Skeletal muscle satellite cell (primary cell): Measurements from ENCODE around the gene PCSK6.
"Not testable (repeated sequence)": the region's sequence is repeated elsewhere in the genome, so short reads cannot be mapped to it uniquely, and the experiment has no call there.

Experiments
- H3K27me3 ChIP-seq: 2 replicates; pipeline ENCODE4 v1.7.0; 2013; ENCODE audit warnings: low read length; ENCODE audit not compliant: control insufficient read depth, insufficient read depth
- H3K36me3 ChIP-seq: 2 replicates; pipeline ENCODE4 v1.7.0; 2013; ENCODE audit warnings: mild to moderate bottlenecking, control low read depth, low read length; ENCODE audit not compliant: insufficient read depth
- H3K4me1 ChIP-seq: 2 replicates; pipeline ENCODE4 v1.7.0; 2013; ENCODE audit warnings: low read length; ENCODE audit not compliant: control insufficient read depth, insufficient read depth
- H3K4me2 ChIP-seq: 2 replicates; pipeline ENCODE4 v1.7.0; 2013; ENCODE audit warnings: mild to moderate bottlenecking, low read length
- H3K4me3 ChIP-seq: 2 replicates; pipeline ENCODE4 v1.7.0; 2013; ENCODE audit warnings: low read length
- H3K9ac ChIP-seq: 2 replicates; pipeline ENCODE4 v1.7.0; 2013; ENCODE audit warnings: mild to moderate bottlenecking, low read depth, low read length, moderate library complexity
- H3K9me3 ChIP-seq: replicated peaks from 2 replicates; pipeline ENCODE4 v1.7.0; 2013; ENCODE audit warnings: mild to moderate bottlenecking, control low read depth, low read length

PCSK6 gene

DNA sequence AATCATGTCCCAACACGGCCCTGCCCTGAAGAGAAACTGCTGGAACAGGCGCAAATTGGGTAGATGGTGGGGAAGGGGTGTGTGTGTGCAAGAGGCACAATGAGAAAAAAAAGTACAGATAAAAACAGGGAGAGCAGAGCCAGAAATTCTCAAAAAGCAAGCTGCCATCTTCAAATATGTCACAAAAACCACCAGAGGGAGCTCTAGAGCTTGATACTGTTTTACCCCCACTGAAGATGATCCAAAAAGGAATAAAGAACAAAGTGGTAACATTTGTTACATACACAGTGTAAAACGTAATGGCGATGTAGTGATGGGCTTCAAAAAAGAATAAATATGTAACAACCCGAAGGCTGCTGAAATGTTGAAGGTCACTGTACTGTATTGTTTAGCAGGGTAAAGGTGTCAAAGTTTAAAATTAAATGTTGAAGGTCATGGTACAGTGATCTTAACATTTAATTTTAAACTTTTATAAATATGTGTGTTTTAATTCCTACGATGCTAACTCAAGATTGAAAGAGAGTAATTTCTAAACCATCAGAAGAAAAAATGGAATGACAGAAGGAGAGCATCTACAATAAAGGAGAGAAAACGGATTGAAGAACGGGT lies 200.5 kb downstream of the PCSK6 start:
- Histone ChIP-seq H3K36me3 (peaks cover 54% of the 10 kb centered on the region), H3K9ac (no peak overlapping the region), H3K9me3 (no peaks in the 10 kb centered on the region), H3K4me2 (no peak overlapping the region), H3K4me1 (peaks cover 6% of the 10 kb centered on the region), H3K4me3 (no peak overlapping the region), H3K27me3 (no peaks in the 10 kb centered on the region)

DNA sequence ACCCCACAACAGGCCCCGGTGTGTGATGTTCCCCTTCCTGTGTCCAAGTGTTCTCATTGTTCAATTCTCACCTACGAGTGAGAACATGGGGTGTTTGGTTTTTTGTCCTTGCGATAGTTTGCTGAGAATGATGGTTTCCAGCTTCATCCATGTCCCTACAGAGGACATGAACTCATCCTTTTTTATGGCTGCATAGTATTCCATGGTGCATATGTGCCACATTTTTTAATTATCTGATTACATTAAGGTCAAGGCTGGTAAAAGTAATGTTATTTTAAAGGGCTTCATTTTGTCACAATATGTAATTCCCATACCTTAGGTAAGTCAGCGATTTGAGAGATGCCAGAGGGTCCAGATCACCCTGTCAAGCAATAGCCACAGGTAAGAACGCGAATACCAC lies 202.2 kb downstream of the PCSK6 start:
- H3K9ac ChIP-seq, H3K27me3 ChIP-seq, H3K4me1 ChIP-seq, H3K4me3 ChIP-seq, H3K9me3 ChIP-seq, H3K4me2 ChIP-seq: not testable (repeated sequence)
- peaks cover 69% of the 10 kb centered on the region for H3K36me3 ChIP-seq

DNA sequence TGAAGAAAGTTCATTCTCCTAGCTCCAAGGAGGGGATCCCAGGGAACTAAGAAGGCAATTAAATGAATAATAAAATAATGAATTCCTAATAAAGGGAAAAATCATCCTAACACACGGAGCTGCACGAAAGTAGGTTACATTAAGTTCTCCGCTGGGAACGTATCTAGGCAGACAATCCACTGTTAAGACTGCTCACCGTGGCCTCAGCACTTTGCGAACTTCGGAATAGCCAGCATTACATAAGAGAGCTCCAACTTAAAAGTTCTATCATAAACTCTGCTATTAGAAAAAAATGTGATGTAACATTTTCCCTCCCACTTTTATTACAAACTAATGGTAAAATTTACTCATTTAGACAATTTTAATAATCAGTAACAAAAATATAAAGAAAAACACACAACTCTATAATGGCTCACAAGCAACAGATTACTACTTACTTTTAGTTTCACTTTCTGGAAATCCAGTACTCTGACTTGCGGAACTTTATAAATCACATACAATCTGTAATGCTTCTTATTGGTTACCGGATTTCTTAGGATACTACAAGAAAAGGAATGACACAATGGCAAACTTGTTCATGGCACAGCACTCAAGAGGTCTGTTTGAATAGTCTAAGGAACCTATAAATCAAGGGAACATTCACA lies 202.9 kb downstream of the PCSK6 start:
- H3K9me3 ChIP-seq, result no peaks in the 10 kb centered on the region
- no peak overlapping the region for H3K4me3 ChIP-seq
- no peaks in the 10 kb centered on the region for H3K4me1 ChIP-seq
- peaks cover 76% of the 10 kb centered on the region for H3K36me3 ChIP-seq
- no peak overlapping the region for H3K4me2 ChIP-seq
- no peak overlapping the region for H3K9ac ChIP-seq
- no peaks in the 10 kb centered on the region for H3K27me3 ChIP-seq

DNA sequence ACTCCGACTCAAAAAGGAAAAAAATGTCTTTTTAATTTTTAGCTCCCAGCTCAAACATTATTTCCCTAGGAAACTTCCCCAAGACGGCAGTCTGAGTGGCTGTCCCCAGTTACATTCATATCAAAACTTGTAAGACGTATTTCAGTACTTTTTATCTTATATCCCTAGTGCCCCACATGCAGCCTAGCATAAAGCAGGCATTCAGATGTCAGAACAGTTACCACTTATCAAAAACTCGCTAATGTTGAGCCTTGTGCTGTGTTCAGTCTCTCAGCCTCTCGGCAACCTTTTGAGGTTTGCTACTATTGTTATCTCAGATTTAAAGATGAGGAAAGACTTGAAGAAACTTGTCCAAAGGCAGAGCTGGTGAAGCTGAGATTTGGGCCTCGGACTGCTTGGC lies 205.6 kb downstream of the PCSK6 start:
- Histone ChIP-seq H3K4me1 (no peaks in the 10 kb centered on the region), H3K4me3 (no peak overlapping the region), H3K27me3 (no peaks in the 10 kb centered on the region), H3K9me3 (no peaks in the 10 kb centered on the region), H3K9ac (no peak overlapping the region), H3K4me2 (no peak overlapping the region), H3K36me3 (peaks cover 75% of the 10 kb centered on the region)

DNA sequence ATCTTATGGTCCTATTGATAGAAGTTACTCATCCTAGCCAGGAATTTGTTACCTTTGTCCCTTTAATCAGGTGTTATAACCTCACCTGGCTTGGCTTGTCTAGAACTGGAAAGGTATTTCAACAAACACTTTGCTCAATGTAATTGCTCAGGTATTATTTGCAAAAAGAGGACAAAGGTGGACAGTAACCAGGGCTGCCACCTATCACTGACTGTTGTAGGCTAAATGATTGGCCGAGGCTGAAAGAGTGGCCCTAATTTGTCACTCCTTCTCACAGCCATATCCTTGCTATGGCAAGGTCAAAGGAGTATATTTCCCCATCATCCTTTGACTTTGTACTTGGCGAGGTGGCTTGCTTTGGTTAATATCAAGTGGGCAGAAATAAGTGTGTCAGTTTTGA lies 209.5 kb downstream of the PCSK6 start:
- Histone ChIP-seq H3K9ac (no peak overlapping the region), H3K4me3 (no peak overlapping the region), H3K36me3 (peaks cover 52% of the 10 kb centered on the region), H3K4me1 (peaks cover 11% of the 10 kb centered on the region), H3K4me2 (no peak overlapping the region), H3K27me3 (no peaks in the 10 kb centered on the region), H3K9me3 (no peaks in the 10 kb centered on the region)

DNA sequence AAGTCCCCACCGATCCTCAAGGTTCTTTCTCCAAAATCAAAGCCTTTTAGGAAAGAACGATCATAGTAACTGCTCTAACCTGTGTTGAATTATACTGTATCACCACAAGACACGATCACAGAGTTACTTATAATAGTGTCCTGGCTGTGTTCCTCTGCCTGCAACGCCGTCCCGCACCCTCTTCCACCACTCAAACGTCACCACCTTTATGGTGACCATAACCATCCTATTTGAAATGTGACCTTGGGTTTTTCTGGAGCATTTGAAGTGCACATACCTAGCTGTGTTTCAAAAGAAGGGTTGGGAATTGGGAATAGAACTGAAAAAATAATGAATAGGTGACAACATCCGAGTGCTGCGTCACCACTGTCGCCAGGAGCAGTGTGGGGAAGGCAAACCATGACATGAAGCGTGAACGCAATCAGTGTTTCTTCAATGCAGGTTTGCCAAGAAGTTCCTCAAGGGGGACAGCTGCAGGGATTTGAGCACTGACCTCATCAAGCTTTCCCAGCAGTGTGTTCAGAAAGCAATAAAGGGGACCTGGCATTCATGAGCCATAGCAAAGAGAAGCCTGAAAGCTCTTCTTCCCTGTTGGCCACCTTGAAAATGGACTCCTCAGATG lies 211.5 kb downstream of the PCSK6 start:
- Histone ChIP-seq H3K4me1 (peaks cover 11% of the 10 kb centered on the region), H3K4me2 (peak overlapping the region; percentile 79), H3K9ac (peak overlapping the region; percentile 66), H3K4me3 (peak overlapping the region; percentile 83), H3K27me3 (no peaks in the 10 kb centered on the region), H3K9me3 (no peaks in the 10 kb centered on the region), H3K36me3 (peaks cover 57% of the 10 kb centered on the region)

DNA sequence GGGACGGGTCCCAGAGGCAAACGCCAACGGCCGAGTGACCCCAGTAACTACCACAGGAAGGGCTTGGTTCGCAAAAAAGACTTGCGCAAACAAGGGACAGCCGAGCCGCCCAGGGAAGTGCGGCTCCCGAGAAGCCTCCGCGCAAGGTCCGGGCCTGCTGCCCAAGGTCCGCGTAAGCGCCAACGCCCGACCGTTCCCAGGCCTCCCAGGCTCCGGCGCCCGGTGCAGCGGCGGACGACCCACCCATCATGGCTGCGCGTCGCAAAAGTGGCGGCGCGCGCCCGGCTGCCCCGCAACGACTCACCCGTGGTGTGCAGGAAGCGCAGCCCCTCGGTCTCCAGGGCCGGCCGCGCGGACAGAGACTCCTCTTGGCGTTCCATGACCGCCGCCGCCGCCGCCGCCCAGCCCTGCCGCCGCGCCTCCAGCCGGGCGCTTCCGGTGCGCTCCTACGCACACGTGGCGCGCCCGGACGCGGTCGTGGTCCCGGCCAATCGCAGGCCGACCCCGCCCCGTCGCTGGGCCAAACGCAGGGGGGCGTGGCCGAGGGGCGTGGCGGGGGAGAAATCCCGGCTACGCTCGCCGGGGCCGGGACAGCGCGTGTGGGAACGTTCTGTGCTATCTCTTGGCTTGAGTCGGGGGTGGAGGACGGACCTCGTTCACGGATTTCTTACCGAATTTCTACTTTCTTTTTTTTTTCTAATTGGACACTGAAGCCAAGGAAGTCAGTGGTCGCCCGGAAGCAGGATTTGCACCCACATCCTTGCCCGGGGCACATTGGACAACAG lies 212.3 kb downstream of the PCSK6 start, which contains the start of gene SELENOS:
TSS of gene SELENOS (minus strand) at position 448 of the 785 bp plus-strand sequence. CDS start at position 380, 68 bp downstream.
- H3K36me3 ChIP-seq, result peaks cover 58% of the 10 kb centered on the region
- H3K4me1 ChIP-seq, result peaks cover 11% of the 10 kb centered on the region
- no peaks in the 10 kb centered on the region for H3K9me3 ChIP-seq
- H3K9ac ChIP-seq, result peak within 1 kb of the TSS; percentile 92
- no peaks in the 10 kb centered on the region for H3K27me3 ChIP-seq
- peak within 1 kb of the TSS; percentile 79 for H3K4me2 ChIP-seq
- H3K4me3 ChIP-seq, result peak within 1 kb of the TSS; percentile 83

DNA sequence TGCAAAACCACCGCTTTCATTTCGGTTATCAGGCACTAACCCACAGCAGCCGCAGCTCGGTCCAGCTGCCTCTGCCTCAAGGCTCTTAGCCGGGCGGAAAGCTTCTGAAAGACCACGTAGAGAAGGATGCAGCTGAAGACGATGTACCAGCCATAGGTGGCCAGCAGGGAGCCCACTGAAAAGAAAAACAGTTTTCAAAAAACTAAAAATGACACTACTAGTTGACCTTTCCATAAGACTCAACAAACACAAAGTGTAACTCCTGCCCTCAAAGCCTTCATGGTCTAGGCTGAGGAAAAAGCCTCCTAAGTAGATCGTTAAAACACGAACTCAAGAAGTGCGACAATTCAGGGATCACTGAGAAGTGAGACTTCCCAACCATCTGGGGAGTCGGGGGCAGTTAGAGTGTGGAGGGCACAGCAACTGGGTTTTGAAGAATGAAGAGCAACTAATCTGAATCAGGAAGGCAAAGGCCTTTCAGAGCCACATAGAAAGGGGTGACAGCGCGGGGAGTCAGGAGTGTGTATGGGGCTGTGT lies 212.9 kb downstream of the PCSK6 start:
- Histone ChIP-seq H3K27me3 (no peaks in the 10 kb centered on the region), H3K9me3 (no peaks in the 10 kb centered on the region), H3K4me2 (peak overlapping the region; percentile 79), H3K36me3 (peaks cover 58% of the 10 kb centered on the region), H3K9ac (peak overlapping the region; percentile 92), H3K4me1 (peaks cover 11% of the 10 kb centered on the region), H3K4me3 (peak overlapping the region; percentile 83)

DNA sequence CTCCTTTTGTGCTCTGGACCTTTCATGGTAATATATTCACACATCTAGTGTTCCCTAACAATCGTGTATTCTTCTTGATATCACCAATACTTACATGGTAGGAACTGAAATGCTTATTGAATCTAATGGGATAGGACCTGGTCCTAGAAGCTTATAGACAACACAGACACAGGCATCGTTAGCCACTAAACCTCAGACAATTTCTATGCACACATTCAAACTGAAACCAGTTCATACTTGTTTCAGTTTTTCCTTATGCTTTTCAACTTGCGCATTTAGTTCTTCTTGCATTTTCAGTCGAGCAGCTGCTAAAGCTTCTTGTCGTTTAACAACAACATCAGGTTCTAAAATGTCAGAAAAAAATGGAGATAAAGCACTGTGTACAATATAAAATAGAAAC lies 214.5 kb downstream of the PCSK6 start:
- peaks cover 11% of the 10 kb centered on the region for H3K4me1 ChIP-seq
- H3K4me2 ChIP-seq, result no peak overlapping the region
- no peaks in the 10 kb centered on the region for H3K9me3 ChIP-seq
- no peaks in the 10 kb centered on the region for H3K27me3 ChIP-seq
- peaks cover 62% of the 10 kb centered on the region for H3K36me3 ChIP-seq
- no peak overlapping the region for H3K9ac ChIP-seq
- no peak overlapping the region for H3K4me3 ChIP-seq

DNA sequence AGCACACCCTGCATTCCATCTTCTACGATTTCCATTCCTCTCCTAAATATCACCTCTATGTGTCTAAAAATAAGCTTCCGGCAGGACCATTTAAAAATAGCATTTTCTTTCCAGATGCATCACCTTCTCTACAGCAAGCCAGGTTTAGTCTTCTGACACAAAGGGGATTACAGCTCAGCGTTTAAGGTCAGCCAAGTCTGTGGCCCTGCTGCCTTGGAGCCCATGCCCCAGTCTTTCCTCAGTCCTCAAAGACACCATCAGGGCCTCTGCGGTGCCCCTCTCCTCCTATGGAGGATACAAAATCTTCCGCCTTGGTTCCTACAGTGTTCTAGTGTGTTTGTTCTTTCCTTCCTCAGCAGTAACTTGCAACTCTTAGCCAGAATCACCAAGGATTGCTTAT lies 216.0 kb downstream of the PCSK6 start:
- Histone ChIP-seq H3K4me2 (no peak overlapping the region), H3K4me3 (no peak overlapping the region), H3K27me3 (no peaks in the 10 kb centered on the region), H3K4me1 (peaks cover 15% of the 10 kb centered on the region), H3K9ac (no peak overlapping the region), H3K36me3 (peaks cover 73% of the 10 kb centered on the region), H3K9me3 (no peaks in the 10 kb centered on the region)

DNA sequence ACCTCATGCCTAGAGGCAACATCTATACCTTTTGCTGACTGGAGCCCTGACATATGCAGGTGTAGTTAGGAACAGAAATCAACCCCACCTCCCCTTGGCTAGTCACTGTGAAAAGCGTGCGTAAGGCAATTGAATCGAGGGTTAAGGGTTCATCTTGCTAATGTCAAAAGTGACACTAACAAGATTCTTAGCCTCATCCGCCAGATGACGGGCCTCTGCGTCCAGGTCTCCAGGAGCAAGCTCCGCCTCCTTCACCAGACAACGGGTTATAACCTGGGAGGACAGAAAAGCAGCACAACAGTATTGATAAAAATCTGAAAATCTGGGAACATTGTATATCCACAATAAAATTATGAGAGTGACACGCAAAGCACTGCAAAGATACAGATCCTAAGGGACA lies 216.9 kb downstream of the PCSK6 start:
- Histone ChIP-seq H3K4me3 (no peak overlapping the region), H3K9ac (no peak overlapping the region), H3K27me3 (no peaks in the 10 kb centered on the region), H3K4me1 (peaks cover 13% of the 10 kb centered on the region), H3K9me3 (no peaks in the 10 kb centered on the region), H3K36me3 (peaks cover 73% of the 10 kb centered on the region), H3K4me2 (no peak overlapping the region)
